ENCODE data around the gene SORCS2. TPM values are rescaled to one million over a fixed set of nuclear protein-coding genes. Genes with fewer than 3 reads are reported as not detected.

Gene SORCS2
- total and polyA plus RNA-seq, 2 donors (not counting 1 experiment from before 2014, with no cell fraction given): not detected

- no peak overlapping the region for H3K9ac ChIP-seq (ENCODE audit: low read length)
- no peaks in the 10 kb centered on the region for H3K4me1 Mint-ChIP-seq
- WGBS (ENCODE audit: insufficient coverage): 89% methylated on average over 6 of the region's 7 CpGs
- no peak overlapping the region for H3K4me2 ChIP-seq (replicated peaks; ENCODE audit: low read depth, low read length, poor library complexity, severe bottlenecking)
- H3K4me1 ChIP-seq (ENCODE audit: control insufficient read depth in 2 of 2, insufficient read depth in 2 of 2, low read length in 2 of 2): no peaks in the 10 kb centered on the region
- ChIA-PET POLR2A (no interaction called here), CTCF (no interaction called here)
- H3K27ac Mint-ChIP-seq: no peak overlapping the region
- TF ChIP-seq CTCF (IDR thresholded peaks at IDR 0.05) (no peak), EZH2 (IDR thresholded peaks at IDR 0.05; ENCODE audit: borderline replicate concordance, insufficient read depth, low read depth, low read length, poor library complexity, severe bottlenecking) (no peak)
- H3K36me3 ChIP-seq (replicated peaks in 1 of 2; ENCODE audit: control extremely low read depth in 1 of 2, control insufficient read depth in 1 of 2, extremely low read depth in 1 of 2, insufficient read depth in 2 of 2, low read length in 1 of 2): no peaks in the 10 kb centered on the region
- peaks cover 4% of the 10 kb centered on the region for H3K27me3 Mint-ChIP-seq
- intact Hi-C loops (cut with micrococcal nuclease): no loop called here
- no peaks in the 10 kb centered on the region for H3K9me3 Mint-ChIP-seq (ENCODE audit: insufficient read depth)
- no peak overlapping the region for H2AFZ ChIP-seq (ENCODE audit: insufficient read depth, low read depth, low read length, poor library complexity, severe bottlenecking)
- no peaks in the 10 kb centered on the region for H3K27me3 ChIP-seq (replicated peaks in 1 of 4; ENCODE audit: control extremely low read depth in 1 of 4, control insufficient read depth in 3 of 4, insufficient read depth in 4 of 4, low read length in 3 of 4)
- H3K9me3 ChIP-seq (ENCODE audit: control extremely low read depth in 1 of 3, control insufficient read depth in 2 of 3, insufficient read depth in 1 of 3, low read length in 2 of 3): peaks cover 0 to 4% (median 0%) of the 10 kb centered on the region in 3 donors
- no peaks in the 10 kb centered on the region for H3K79me2 ChIP-seq (ENCODE audit: control insufficient read depth, insufficient read depth, low read length)
- DNase-seq (no peak), ATAC-seq (ENCODE audit: low read depth) (no peak)
- no peak overlapping the region for H3K4me3 Mint-ChIP-seq
- H3K27ac ChIP-seq (ENCODE audit: low read length in 2 of 2): no peak overlapping the region
- H3K4me3 ChIP-seq (ENCODE audit: control extremely low read depth in 1 of 5, extremely low read depth in 1 of 5, insufficient read depth in 1 of 5, low read depth in 2 of 5, low read length in 4 of 5): no peak overlapping the region
- no peaks in the 10 kb centered on the region for H4K20me1 ChIP-seq (ENCODE audit: control insufficient read depth, insufficient read depth, low read length, poor library complexity, severe bottlenecking)
These were observed 285.4 kb downstream of the SORCS2 start for GRCh38 chr4:7477695-7478094.

- H3K9me3 ChIP-seq (ENCODE audit: control extremely low read depth in 1 of 3, control insufficient read depth in 2 of 3, insufficient read depth in 1 of 3, low read length in 2 of 3): peaks cover 0 to 4% (median 0%) of the 10 kb centered on the region in 3 donors
- POLR2A ChIA-PET: no interaction called here
- no peak overlapping the region for H3K9ac ChIP-seq (ENCODE audit: low read length)
- Mint-ChIP-seq H3K4me3 (no peak overlapping the region), H3K27ac (no peak overlapping the region), H3K4me1 (no peaks in the 10 kb centered on the region), H3K9me3 (ENCODE audit: insufficient read depth) (no peaks in the 10 kb centered on the region), H3K27me3 (no peaks in the 10 kb centered on the region)
- H3K4me1 ChIP-seq (ENCODE audit: control insufficient read depth in 2 of 2, insufficient read depth in 2 of 2, low read length in 2 of 2): no peaks in the 10 kb centered on the region
- CTCF ChIA-PET: no interaction called here
- no peaks in the 10 kb centered on the region for H3K79me2 ChIP-seq (ENCODE audit: control insufficient read depth, insufficient read depth, low read length)
- WGBS (ENCODE audit: insufficient coverage): 78% methylated on average over 10 of the region's 11 CpGs
- H3K27me3 ChIP-seq (replicated peaks in 1 of 4; ENCODE audit: control extremely low read depth in 1 of 4, control insufficient read depth in 3 of 4, insufficient read depth in 4 of 4, low read length in 3 of 4): no peaks in the 10 kb centered on the region
- DNase-seq: no peak
- no peaks in the 10 kb centered on the region for H3K36me3 ChIP-seq (replicated peaks in 1 of 2; ENCODE audit: control extremely low read depth in 1 of 2, control insufficient read depth in 1 of 2, extremely low read depth in 1 of 2, insufficient read depth in 2 of 2, low read length in 1 of 2)
- no peak overlapping the region for H3K4me2 ChIP-seq (replicated peaks; ENCODE audit: low read depth, low read length, poor library complexity, severe bottlenecking)
- no peak overlapping the region for H2AFZ ChIP-seq (ENCODE audit: insufficient read depth, low read depth, low read length, poor library complexity, severe bottlenecking)
- TF ChIP-seq EZH2 (IDR thresholded peaks at IDR 0.05; ENCODE audit: borderline replicate concordance, insufficient read depth, low read depth, low read length, poor library complexity, severe bottlenecking): no peak
- TF ChIP-seq CTCF (IDR thresholded peaks at IDR 0.05): no peak
- H3K27ac ChIP-seq (ENCODE audit: low read length in 2 of 2): no peak overlapping the region
- H4K20me1 ChIP-seq (ENCODE audit: control insufficient read depth, insufficient read depth, low read length, poor library complexity, severe bottlenecking): no peaks in the 10 kb centered on the region
- intact Hi-C loops (cut with micrococcal nuclease): no loop called here
- no peak for ATAC-seq (ENCODE audit: low read depth)
- no peak overlapping the region for H3K4me3 ChIP-seq (ENCODE audit: control extremely low read depth in 1 of 5, extremely low read depth in 1 of 5, insufficient read depth in 1 of 5, low read depth in 2 of 5, low read length in 4 of 5)
These were observed 286.3 kb downstream of the SORCS2 start for GRCh38 chr4:7478665-7479064.
